ENCODE measurements around the gene CALD1.

- no peak for TF ChIP-seq ZNF121 (CRISPR knock-in tag; IDR thresholded peaks at IDR 0.05)
- TF ChIP-seq CTCF (IDR thresholded peaks at IDR 0.05) = no peak
- no peak for TF ChIP-seq USF1 (CRISPR knock-in tag; IDR thresholded peaks at IDR 0.05)
- no peak for TF ChIP-seq ZNF138 (CRISPR knock-in tag; conservative IDR thresholded peaks at IDR 0.05)
- TF ChIP-seq NR2C2 (CRISPR knock-in tag; IDR thresholded peaks at IDR 0.05) = no peak
These were observed 7.6 kb downstream of the CALD1 start for GRCh38 chr7:134787064-134787463.

All from WTC11 (cell line).